VCaP (cell line): ENCODE measurements around the gene CDIPT.
"Not testable (repeated sequence)": the region's sequence is repeated elsewhere in the genome, so short reads cannot be mapped to it uniquely, and the experiment has no call there.

Experiments
- H3K27ac ChIP-seq: fragments of 450-650 bp; 2 replicates; pipeline ENCODE4 v1.5.1; 2017
- TF ChIP-seq, protein P1 (sequence below): fragments of 450-650 bp; conservative IDR thresholded peaks from 2 replicates; pipeline ENCODE4 v1.5.1; 2017; ENCODE audit warnings: mild to moderate bottlenecking, moderate library complexity

Gene CDIPT

DNA sequence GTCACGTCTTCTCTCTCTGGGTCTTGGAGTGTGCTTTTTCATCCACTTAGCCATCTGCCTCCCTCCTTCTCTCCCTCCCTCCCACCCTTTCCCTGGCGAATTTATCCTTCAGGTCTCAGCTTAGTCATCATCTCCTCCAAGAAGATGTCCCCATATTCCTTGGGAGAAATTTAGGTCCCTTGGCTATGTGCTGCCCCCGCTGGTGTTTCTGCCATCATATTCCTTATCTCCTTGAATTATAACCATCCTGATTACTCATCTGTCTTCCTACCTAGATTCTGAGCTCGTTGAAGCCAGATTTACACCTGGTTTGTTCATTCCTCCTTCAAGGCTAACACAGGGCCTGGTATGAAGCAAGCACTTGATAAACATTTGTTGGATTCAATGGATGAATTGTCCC is 31.3 kb upstream of the CDIPT start:
- TF ChIP-seq, protein P1, sequence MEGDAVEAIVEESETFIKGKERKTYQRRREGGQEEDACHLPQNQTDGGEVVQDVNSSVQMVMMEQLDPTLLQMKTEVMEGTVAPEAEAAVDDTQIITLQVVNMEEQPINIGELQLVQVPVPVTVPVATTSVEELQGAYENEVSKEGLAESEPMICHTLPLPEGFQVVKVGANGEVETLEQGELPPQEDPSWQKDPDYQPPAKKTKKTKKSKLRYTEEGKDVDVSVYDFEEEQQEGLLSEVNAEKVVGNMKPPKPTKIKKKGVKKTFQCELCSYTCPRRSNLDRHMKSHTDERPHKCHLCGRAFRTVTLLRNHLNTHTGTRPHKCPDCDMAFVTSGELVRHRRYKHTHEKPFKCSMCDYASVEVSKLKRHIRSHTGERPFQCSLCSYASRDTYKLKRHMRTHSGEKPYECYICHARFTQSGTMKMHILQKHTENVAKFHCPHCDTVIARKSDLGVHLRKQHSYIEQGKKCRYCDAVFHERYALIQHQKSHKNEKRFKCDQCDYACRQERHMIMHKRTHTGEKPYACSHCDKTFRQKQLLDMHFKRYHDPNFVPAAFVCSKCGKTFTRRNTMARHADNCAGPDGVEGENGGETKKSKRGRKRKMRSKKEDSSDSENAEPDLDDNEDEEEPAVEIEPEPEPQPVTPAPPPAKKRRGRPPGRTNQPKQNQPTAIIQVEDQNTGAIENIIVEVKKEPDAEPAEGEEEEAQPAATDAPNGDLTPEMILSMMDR = no peak
- H3K27ac ChIP-seq = no peak overlapping the region

DNA sequence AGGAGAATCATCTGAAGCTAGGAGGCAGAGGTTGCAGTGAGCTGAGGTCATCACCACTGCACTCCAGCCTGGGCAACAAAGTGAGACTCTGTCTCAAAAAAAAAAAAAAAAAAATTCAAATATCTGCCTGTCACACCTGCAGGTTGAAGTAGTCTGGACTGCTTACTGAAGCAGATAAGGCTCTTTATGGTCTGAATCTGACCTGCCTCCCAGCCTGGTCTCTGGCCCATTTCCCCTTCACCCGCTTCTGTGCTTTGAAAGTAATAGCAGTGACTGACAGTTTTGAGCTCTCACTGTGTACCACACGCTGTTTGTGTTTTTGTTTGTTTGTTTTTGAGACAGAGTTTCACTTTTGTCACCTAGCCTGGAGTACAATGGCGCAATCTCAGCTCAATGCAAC is 30.5 kb upstream of the CDIPT start:
- TF ChIP-seq, protein P1 = no peak
- H3K27ac ChIP-seq = no peak overlapping the region

DNA sequence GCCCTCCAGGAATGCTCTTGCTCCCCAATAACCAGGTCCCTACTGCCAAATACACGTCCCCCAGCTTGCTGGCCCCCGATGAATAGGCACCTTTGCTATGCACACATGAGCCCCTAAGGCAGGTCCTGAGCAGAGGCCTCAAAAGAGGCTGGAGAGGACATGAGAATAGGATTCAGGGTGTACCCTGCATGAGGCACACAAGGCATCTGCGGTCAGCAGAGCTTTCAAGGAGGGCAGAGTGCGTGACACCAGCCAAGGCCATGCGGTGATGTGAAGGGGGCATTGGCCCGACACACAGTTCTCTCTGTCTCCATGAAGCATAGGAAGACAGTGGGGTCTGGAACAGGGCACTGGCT is 29.4 kb upstream of the CDIPT start:
- TF ChIP-seq, protein P1 = no peak
- H3K27ac ChIP-seq = no peak overlapping the region

DNA sequence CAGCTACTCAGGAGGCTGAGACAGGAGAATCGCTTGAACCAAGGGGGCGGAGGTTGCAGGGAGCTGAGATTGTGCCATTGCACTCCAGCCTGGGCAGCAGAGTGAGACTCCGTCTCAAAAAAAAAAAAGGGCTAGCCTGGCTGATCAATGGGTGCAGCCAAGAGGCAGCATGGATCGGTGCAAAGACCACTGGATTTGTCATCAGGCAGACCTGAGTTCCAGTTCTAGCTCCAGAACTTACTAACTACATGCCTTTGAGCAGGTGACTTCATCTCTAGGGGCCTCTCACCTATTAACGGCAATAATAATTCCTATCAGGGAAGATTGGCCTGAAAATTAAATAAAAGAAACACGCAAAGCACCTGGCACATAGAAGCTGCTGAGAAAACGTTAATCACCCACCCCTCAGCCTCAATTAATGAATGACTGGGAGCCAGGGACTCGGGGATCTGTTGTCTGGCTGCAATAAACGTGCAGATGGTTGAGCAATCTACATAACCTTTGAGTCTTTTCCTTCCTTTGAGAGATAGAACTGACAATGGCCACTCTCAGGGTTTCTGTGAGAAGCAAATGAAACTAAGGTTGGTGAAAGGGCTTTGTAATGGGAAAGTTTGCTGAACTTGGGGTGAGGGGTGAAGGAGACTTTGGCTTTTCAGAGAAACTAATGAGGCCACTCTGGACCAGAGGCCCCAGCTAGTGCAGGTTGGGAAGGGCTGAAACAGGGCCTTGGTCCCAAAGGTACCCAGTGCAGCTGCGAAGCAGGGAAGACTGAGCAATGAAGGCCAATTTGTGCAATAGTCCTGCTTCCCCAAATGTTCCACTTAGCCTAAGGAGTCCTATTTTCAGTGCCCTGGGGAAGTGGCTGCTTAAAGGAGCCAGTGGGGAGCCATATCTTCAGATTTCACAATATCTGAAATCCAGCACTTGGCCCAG is 28.8 kb upstream of the CDIPT start:
- TF ChIP-seq, protein P1 = no peak
- H3K27ac ChIP-seq = no peak overlapping the region

DNA sequence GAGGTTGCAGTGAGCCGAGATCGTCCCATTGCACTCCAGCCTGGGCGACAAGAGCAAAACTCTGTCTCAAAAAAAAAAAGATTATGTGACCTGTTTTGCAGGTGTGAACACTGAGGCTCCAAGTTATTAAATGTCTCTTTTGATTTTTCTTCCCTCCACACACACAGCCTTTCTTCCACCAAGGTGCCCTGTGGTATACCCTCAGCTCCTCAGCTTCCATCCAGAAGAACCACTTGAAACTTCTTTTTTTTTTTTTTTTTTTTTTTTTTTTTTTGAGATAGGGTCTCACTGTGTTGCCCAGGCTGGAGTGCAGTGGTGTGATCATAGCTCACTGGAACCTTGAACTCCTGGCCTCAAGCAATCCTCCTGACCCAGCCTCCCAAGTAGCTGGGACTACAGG is 26.3 kb upstream of the CDIPT start:
- H3K27ac ChIP-seq = not testable (repeated sequence)

DNA sequence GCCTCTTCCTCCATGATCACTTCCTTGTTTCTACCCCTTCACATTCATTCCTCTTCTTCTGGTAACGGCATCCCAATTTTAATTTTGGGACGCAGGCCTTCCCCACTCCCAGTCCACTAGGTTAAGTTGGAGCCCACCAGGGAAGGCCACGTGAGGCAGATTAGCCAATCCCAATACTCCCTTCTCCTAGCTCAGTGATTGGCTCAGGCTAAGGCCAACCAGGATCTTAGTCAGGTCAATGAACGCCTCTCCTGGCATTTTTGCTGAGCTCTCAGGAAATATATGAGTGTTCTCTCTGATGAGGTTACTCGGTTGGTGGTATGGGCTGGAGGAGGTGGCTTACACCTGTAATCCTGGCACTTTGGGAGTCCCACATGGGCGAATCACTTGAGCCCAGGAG is 21.0 kb upstream of the CDIPT start:
- no peak overlapping the region for H3K27ac ChIP-seq
- TF ChIP-seq, protein P1 = no peak

DNA sequence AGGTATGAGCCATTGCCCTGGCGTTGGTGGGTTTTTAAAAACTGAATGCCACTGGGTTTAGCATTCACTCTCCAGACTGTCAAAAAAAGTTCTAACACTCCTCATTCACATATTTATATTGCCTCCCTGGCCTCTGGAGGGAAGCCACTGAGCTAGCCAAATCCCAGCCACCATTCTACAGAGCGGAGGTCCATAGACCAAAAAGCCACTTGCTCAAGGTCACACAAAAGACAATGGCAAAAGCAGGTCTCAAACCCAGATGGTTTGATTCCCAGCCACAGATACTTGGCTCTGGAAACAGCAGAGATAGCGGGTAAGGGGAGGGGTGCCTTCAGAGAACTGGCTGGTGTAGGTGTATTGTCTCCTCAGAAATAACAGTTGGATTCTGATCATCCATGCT is 18.0 kb upstream of the CDIPT start:
- no peak overlapping the region for H3K27ac ChIP-seq

DNA sequence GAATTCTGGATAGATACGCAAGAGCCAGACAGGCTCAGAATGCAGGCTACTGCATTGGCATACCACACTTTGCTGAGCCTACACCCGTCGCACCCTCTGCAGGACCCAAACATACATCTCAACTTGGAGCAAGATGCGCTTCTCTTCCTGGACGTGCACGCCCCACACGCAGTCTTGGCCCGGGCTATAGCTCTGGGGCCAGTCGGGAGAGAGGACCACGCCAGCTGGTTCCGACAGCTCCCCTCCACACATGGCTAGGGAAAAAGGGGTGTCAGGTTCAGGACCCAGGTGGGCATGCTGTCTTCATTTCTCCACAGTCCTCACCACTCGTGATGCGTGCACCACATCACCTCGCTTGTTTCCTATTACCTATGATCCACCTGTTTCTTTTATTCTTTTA is 15.1 kb upstream of the CDIPT start:
- no peak overlapping the region for H3K27ac ChIP-seq
- TF ChIP-seq, protein P1 = no peak

More for the DNA sequence above, 18.0 kb upstream of the CDIPT start:
- TF ChIP-seq, protein P1 = no peak
